Activated CD4-positive, alpha-beta T cell treated with anti-CD3 and anti-CD28 coated beads, Interleukin-2, amount 50 U/mL, for 1 hour (primary cell): ENCODE results near the gene CTNNA2.

Experiments
- DNase-seq: peaks from one replicate; pipeline ENCODE4 v3.0.0-alpha.2; 2020

CTNNA2 gene

GRCh38 chr2:79861059-79861374 is 348.2 kb downstream of the CTNNA2 start:
- no peak for DNase-seq

GRCh38 chr2:79862756-79863155 is 349.9 kb downstream of the CTNNA2 start:
- no peak for DNase-seq

GRCh38 chr2:79872656-79873055 is 359.8 kb downstream of the CTNNA2 start:
- no peak for DNase-seq

- DNase-seq = no peak
Observed at GRCh38 chr2:79874015-79874414, 361.2 kb downstream of the CTNNA2 start.

- no peak for DNase-seq
Observed at GRCh38 chr2:79876430-79876829, 363.6 kb downstream of the CTNNA2 start.

GRCh38 chr2:79882548-79882947 is 369.7 kb downstream of the CTNNA2 start:
- no peak for DNase-seq

- DNase-seq = no peak
Observed at GRCh38 chr2:79887747-79888374, 375.0 kb downstream of the CTNNA2 start.

GRCh38 chr2:79892123-79892522 is 379.3 kb downstream of the CTNNA2 start:
- no peak for DNase-seq

GRCh38 chr2:79899196-79899595 is 386.3 kb downstream of the CTNNA2 start:
- DNase-seq = no peak

- no peak for DNase-seq
Observed at GRCh38 chr2:79901161-79901560, 388.3 kb downstream of the CTNNA2 start.

- DNase-seq = no peak
Observed at GRCh38 chr2:79903222-79904000, 390.6 kb downstream of the CTNNA2 start.

- no peak for DNase-seq
Observed at GRCh38 chr2:79906139-79906890, 393.5 kb downstream of the CTNNA2 start.

GRCh38 chr2:79909521-79909920 is 396.7 kb downstream of the CTNNA2 start:
- no peak for DNase-seq

- DNase-seq = no peak
Observed at GRCh38 chr2:79910643-79911042, 397.8 kb downstream of the CTNNA2 start.

- no peak for DNase-seq
Observed at GRCh38 chr2:79915455-79915854, 402.6 kb downstream of the CTNNA2 start.

- no peak for DNase-seq
Observed at GRCh38 chr2:79916285-79916684, 403.4 kb downstream of the CTNNA2 start.

GRCh38 chr2:79920512-79921076 is 407.7 kb downstream of the CTNNA2 start:
- no peak for DNase-seq

GRCh38 chr2:79929624-79930023 is 416.8 kb downstream of the CTNNA2 start:
- no peak for DNase-seq

GRCh38 chr2:79935046-79935732 is 422.3 kb downstream of the CTNNA2 start:
- DNase-seq = no peak

GRCh38 chr2:79935771-79936657 is 423.2 kb downstream of the CTNNA2 start:
- DNase-seq = no peak

GRCh38 chr2:79936715-79937114 is 423.9 kb downstream of the CTNNA2 start:
- DNase-seq = no peak

- DNase-seq = no peak
Observed at GRCh38 chr2:79938648-79939047, 425.8 kb downstream of the CTNNA2 start.
